OCI-LY7 (cell line): ENCODE results near the gene DGKZ. TPM values are rescaled to one million over a fixed set of nuclear protein-coding genes. Genes with fewer than 3 reads are reported as not detected.

Source experiments
- BruUV-seq: library from RNA; stranded (reverse); fragments of 400-500 nt; replicated peaks from 2 replicates; lab custom pipeline; 2021; lab: Mats Ljungman, UMichigan
- CTCF ChIA-PET: fragments of 300-600 bp; sonication (Branson Sonifier 250); formaldehyde crosslinking; loops from one replicate; lab custom pipeline; 2022; ENCODE audit warnings: antibody characterized with exemption; ENCODE audit not compliant: unreplicated experiment; lab: Charles Lee
- POLR2A ChIA-PET: fragments of 300-600 bp; sonication (Branson Sonifier 250); formaldehyde crosslinking; loops from one replicate; lab custom pipeline; 2022; ENCODE audit warnings: antibody characterized with exemption; lab: Charles Lee
- DNase-seq: peaks from one replicate; pipeline ENCODE4 v3.0.0-alpha.2; 2015; ENCODE audit warnings: low spot score
- H2AFZ ChIP-seq: fragments of 200-600 bp; sonication (generic), shearing (Covaris generic); 2 replicates; pipeline ENCODE4 v1.6.1; 2014; ENCODE audit warnings: mild to moderate bottlenecking, antibody characterized with exemption, low read length, moderate library complexity
- H3K27ac ChIP-seq: fragments of 200-600 bp; sonication (generic); 2 replicates; pipeline ENCODE4 v1.5.1; 2014; ENCODE audit warnings: mixed run types, low read depth, mild to moderate bottlenecking, moderate library complexity, low read length, inconsistent platforms; ENCODE audit not compliant: poor library complexity, severe bottlenecking
- H3K36me3 ChIP-seq: fragments of 200-600 bp; sonication (generic); 2 replicates; pipeline ENCODE4 v1.6.1; 2014; ENCODE audit warnings: mild to moderate bottlenecking, antibody characterized with exemption, low read length, moderate library complexity, mixed read lengths; ENCODE audit not compliant: insufficient read depth
- H3K4me1 ChIP-seq: fragments of 200-600 bp; sonication (generic); 2 replicates; pipeline ENCODE4 v1.5.1; 2014; ENCODE audit warnings: mild to moderate bottlenecking, low read length; ENCODE audit not compliant: insufficient read depth, poor library complexity, severe bottlenecking
- H3K4me2 ChIP-seq: fragments of 200-600 bp; sonication (generic); 2 replicates; pipeline ENCODE4 v1.6.1; 2014; ENCODE audit warnings: mild to moderate bottlenecking, low read length
- H3K4me3 ChIP-seq: fragments of 200-600 bp; sonication (generic); 2 replicates; pipeline ENCODE4 v1.5.1; 2014; ENCODE audit warnings: mild to moderate bottlenecking, low read depth, low read length; ENCODE audit not compliant: poor library complexity, severe bottlenecking
- H3K79me2 ChIP-seq: fragments of 200-600 bp; sonication (generic); 2 replicates; pipeline ENCODE4 v1.6.1; 2016; ENCODE audit warnings: low read depth, mild to moderate bottlenecking, low read length, moderate library complexity, mixed read lengths; ENCODE audit not compliant: insufficient read depth
- H3K9me2 ChIP-seq: fragments of 200-600 bp; sonication (generic); 2 replicates; pipeline ENCODE4 v1.6.1; 2016; ENCODE audit warnings: mild to moderate bottlenecking, low read length, mixed read lengths; ENCODE audit not compliant: insufficient read depth
- H3K9me3 ChIP-seq: fragments of 200-600 bp; sonication (generic); 2 replicates; pipeline ENCODE4 v1.6.1; 2014; ENCODE audit warnings: mild to moderate bottlenecking, mixed run types, low read length, mixed read lengths
- H4K20me1 ChIP-seq: fragments of 200-600 bp; sonication (generic); 2 replicates; pipeline ENCODE4 v1.6.1; 2014; ENCODE audit warnings: mild to moderate bottlenecking, antibody characterized with exemption, low read length, moderate library complexity, mixed read lengths; ENCODE audit not compliant: insufficient read depth
- CTCF ChIP-seq: fragments of 200-600 bp; sonication (generic); conservative IDR thresholded peaks from 2 replicates; pipeline ENCODE4 v1.5.1; 2014; ENCODE audit warnings: mild to moderate bottlenecking, antibody characterized with exemption, low read length, moderate library complexity, mixed read lengths
- EZH2phosphoT487 ChIP-seq: fragments of 200-600 bp; sonication (generic); IDR thresholded peaks from 2 replicates; pipeline ENCODE4 v1.6.1; 2018; ENCODE audit warnings: low read depth, borderline replicate concordance, mild to moderate bottlenecking, mixed run types, antibody characterized with exemption, low read length, moderate library complexity, mixed read lengths
- intact Hi-C: fragments of 100-400 bp; cut with micrococcal nuclease; formaldehyde crosslinking; loops from one replicate; pipeline ENCODE4 v1.10.0; 2022; ENCODE audit not compliant: unreplicated experiment
- total RNA-seq, 2 experiments: library from RNA; depleted of rRNA in 1 of 2; stranded (reverse); fragments of >200 nt in 1 of 2; shearing (Covaris generic) in 1 of 2; gene quantifications; 2 replicates each; pipeline ENCODE4 v1.2.3, GENCODE V29; 2014 to 2022

DGKZ gene
- total RNA-seq, 2 experiments from 2014 or later, result 134 to 141 TPM

GRCh38 chr11:46330154-46330553 is 17.1 kb upstream of the DGKZ start:
- peaks cover 3% of the 10 kb centered on the region for H3K4me1 ChIP-seq
- TF ChIP-seq CTCF (no peak), EZH2phosphoT487 (no peak)
- H3K4me2 ChIP-seq, result no peak overlapping the region
- intact Hi-C loops, result no loop called here
- no peaks in the 10 kb centered on the region for H4K20me1 ChIP-seq
- H3K9me3 ChIP-seq, result no peaks in the 10 kb centered on the region
- H3K79me2 ChIP-seq, result no peaks in the 10 kb centered on the region
- BruUV-seq, result no TSS peak
- no peak overlapping the region for H3K27ac ChIP-seq
- no peak overlapping the region for H2AFZ ChIP-seq
- H3K36me3 ChIP-seq, result no peaks in the 10 kb centered on the region
- H3K4me3 ChIP-seq, result no peak overlapping the region
- H3K9me2 ChIP-seq, result no peaks in the 10 kb centered on the region
- ChIA-PET CTCF (interaction anchor here (0.5 to 1.3 kb wide), 2 partner anchors 11 to 676 kb away, joined by 3 to 6 read pairs; no protein-coding TSS in a partner anchor), POLR2A (interaction anchor here (0.6 to 1.7 kb wide), 2 partner anchors 31 to 339 kb away, joined by 4 to 5 read pairs; no protein-coding TSS in a partner anchor)
- DNase-seq, result no peak

- H3K4me1 ChIP-seq, result peaks cover 3% of the 10 kb centered on the region
Observed at GRCh38 chr11:46330563-46331281, 16.5 kb upstream of the DGKZ start.

More at GRCh38 chr11:46330563-46331281, 16.5 kb upstream of the DGKZ start:
- Histone ChIP-seq H3K27ac (no peak overlapping the region), H3K36me3 (no peaks in the 10 kb centered on the region), H2AFZ (no peak overlapping the region), H3K79me2 (no peaks in the 10 kb centered on the region), H3K9me2 (no peaks in the 10 kb centered on the region), H3K4me3 (no peak overlapping the region), H4K20me1 (no peaks in the 10 kb centered on the region), H3K4me2 (no peak overlapping the region), H3K9me3 (no peaks in the 10 kb centered on the region)
- BruUV-seq, result no TSS peak
- CTCF ChIA-PET, result interaction anchor here (0.5 kb wide), 1 partner anchor 676 kb away, joined by 3 read pairs; no protein-coding TSS in a partner anchor
- intact Hi-C loops, result no loop called here
- TF ChIP-seq EZH2phosphoT487, result no peak
- TF ChIP-seq CTCF, result no peak
- DNase-seq, result no peak
- POLR2A ChIA-PET, result interaction anchor here (0.6 to 1.7 kb wide), 2 partner anchors 30 to 340 kb away, joined by 4 to 5 read pairs; no protein-coding TSS in a partner anchor
